ENCODE data around the gene VWA3A.

Gene VWA3A

GRCh38 chr16:22071331-22071910 is 20.9 kb upstream of the VWA3A start:
- Histone ChIP-seq H3K9me3 (ENCODE audit: control insufficient read depth, insufficient read depth, low read length) (peaks cover 6% of the 10 kb centered on the region; the same call in 1 of the 2 replicates), H3K9ac (ENCODE audit: low read depth, low read length) (no peak overlapping the region), H3K36me3 (ENCODE audit: insufficient read depth, low read length) (no peaks in the 10 kb centered on the region; the same call in 1 of the 2 replicates), H3K4me1 (ENCODE audit: insufficient read depth, low read length) (no peaks in the 10 kb centered on the region)

- Histone ChIP-seq H3K9me3 (ENCODE audit: control insufficient read depth, insufficient read depth, low read length) (no peaks in the 10 kb centered on the region), H3K9ac (ENCODE audit: low read depth, low read length) (no peak overlapping the region), H3K4me1 (ENCODE audit: insufficient read depth, low read length) (no peaks in the 10 kb centered on the region), H3K36me3 (ENCODE audit: insufficient read depth, low read length) (no peaks in the 10 kb centered on the region)
Measured at GRCh38 chr16:22073350-22073749, 19.0 kb upstream of the VWA3A start.

- Histone ChIP-seq H3K36me3 (ENCODE audit: insufficient read depth, low read length) (no peaks in the 10 kb centered on the region), H3K4me1 (ENCODE audit: insufficient read depth, low read length) (no peaks in the 10 kb centered on the region), H3K9ac (ENCODE audit: low read depth, low read length) (no peak overlapping the region), H3K9me3 (ENCODE audit: control insufficient read depth, insufficient read depth, low read length) (no peaks in the 10 kb centered on the region)
Measured at GRCh38 chr16:22075043-22075757, 17.1 kb upstream of the VWA3A start.

- no peaks in the 10 kb centered on the region for H3K9me3 ChIP-seq (ENCODE audit: control insufficient read depth, insufficient read depth, low read length)
- H3K4me1 ChIP-seq (ENCODE audit: insufficient read depth, low read length), result no peaks in the 10 kb centered on the region
- no peak overlapping the region for H3K9ac ChIP-seq (ENCODE audit: low read depth, low read length)
- H3K36me3 ChIP-seq (ENCODE audit: insufficient read depth, low read length), result no peaks in the 10 kb centered on the region
Measured at GRCh38 chr16:22075776-22076175, 16.6 kb upstream of the VWA3A start.

- Histone ChIP-seq H3K36me3 (ENCODE audit: insufficient read depth, low read length) (no peaks in the 10 kb centered on the region), H3K9ac (ENCODE audit: low read depth, low read length) (no peak overlapping the region), H3K4me1 (ENCODE audit: insufficient read depth, low read length) (no peaks in the 10 kb centered on the region), H3K9me3 (ENCODE audit: control insufficient read depth, insufficient read depth, low read length) (no peaks in the 10 kb centered on the region)
Measured at GRCh38 chr16:22077700-22078313, 14.5 kb upstream of the VWA3A start.

GRCh38 chr16:22078656-22079055 is 13.7 kb upstream of the VWA3A start:
- H3K36me3 ChIP-seq (ENCODE audit: insufficient read depth, low read length), result no peaks in the 10 kb centered on the region
- no peaks in the 10 kb centered on the region for H3K4me1 ChIP-seq (ENCODE audit: insufficient read depth, low read length)
- no peaks in the 10 kb centered on the region for H3K9me3 ChIP-seq (ENCODE audit: control insufficient read depth, insufficient read depth, low read length)
- H3K9ac ChIP-seq (ENCODE audit: low read depth, low read length), result no peak overlapping the region

- Histone ChIP-seq H3K36me3 (ENCODE audit: insufficient read depth, low read length) (0 out of 2 replicates have a peak, but pooled peaks cover 4% of the 10 kb centered on the region), H3K9ac (ENCODE audit: low read depth, low read length) (no peak overlapping the region), H3K9me3 (ENCODE audit: control insufficient read depth, insufficient read depth, low read length) (no peaks in the 10 kb centered on the region), H3K4me1 (ENCODE audit: insufficient read depth, low read length) (no peaks in the 10 kb centered on the region)
Measured at GRCh38 chr16:22081050-22081449, 11.3 kb upstream of the VWA3A start.

GRCh38 chr16:22086440-22086839 is 5.9 kb upstream of the VWA3A start:
- no peaks in the 10 kb centered on the region for H3K4me1 ChIP-seq (ENCODE audit: insufficient read depth, low read length)
- H3K9ac ChIP-seq (ENCODE audit: low read depth, low read length), result no peak overlapping the region
- no peaks in the 10 kb centered on the region for H3K9me3 ChIP-seq (ENCODE audit: control insufficient read depth, insufficient read depth, low read length)
- H3K36me3 ChIP-seq (ENCODE audit: insufficient read depth, low read length), result 0 out of 2 replicates have a peak, but pooled peaks cover 4% of the 10 kb centered on the region

- H3K9ac ChIP-seq (ENCODE audit: low read depth, low read length), result no peak overlapping the region
- H3K9me3 ChIP-seq (ENCODE audit: control insufficient read depth, insufficient read depth, low read length), result no peaks in the 10 kb centered on the region
- 0 out of 2 replicates have a peak, but pooled peaks cover 4% of the 10 kb centered on the region for H3K36me3 ChIP-seq (ENCODE audit: insufficient read depth, low read length)
- peaks cover 10% of the 10 kb centered on the region; the same call in 1 of the 2 replicates for H3K4me1 ChIP-seq (ENCODE audit: insufficient read depth, low read length)
Measured at GRCh38 chr16:22088642-22089041, 3.7 kb upstream of the VWA3A start.

GRCh38 chr16:22089910-22090309 is 2.4 kb upstream of the VWA3A start:
- no peaks in the 10 kb centered on the region for H3K9me3 ChIP-seq (ENCODE audit: control insufficient read depth, insufficient read depth, low read length)
- peaks cover 10% of the 10 kb centered on the region; the same call in 1 of the 2 replicates for H3K4me1 ChIP-seq (ENCODE audit: insufficient read depth, low read length)
- H3K36me3 ChIP-seq (ENCODE audit: insufficient read depth, low read length), result 0 out of 2 replicates have a peak, but pooled peaks cover 4% of the 10 kb centered on the region
- H3K9ac ChIP-seq (ENCODE audit: low read depth, low read length), result no peak overlapping the region

- H3K9ac ChIP-seq (ENCODE audit: low read depth, low read length), result no peak overlapping the region
- peaks cover 10% of the 10 kb centered on the region; the same call in 1 of the 2 replicates for H3K4me1 ChIP-seq (ENCODE audit: insufficient read depth, low read length)
- H3K36me3 ChIP-seq (ENCODE audit: insufficient read depth, low read length), result no peaks in the 10 kb centered on the region
- no peaks in the 10 kb centered on the region for H3K9me3 ChIP-seq (ENCODE audit: control insufficient read depth, insufficient read depth, low read length)
Measured at GRCh38 chr16:22091721-22092120, 620 bp upstream of the VWA3A start.

GRCh38 chr16:22093331-22093730 is 990 bp downstream of the VWA3A start:
- Histone ChIP-seq H3K9ac (ENCODE audit: low read depth, low read length) (no peak overlapping the region), H3K4me1 (ENCODE audit: insufficient read depth, low read length) (peaks cover 10% of the 10 kb centered on the region; the same call in 1 of the 2 replicates), H3K36me3 (ENCODE audit: insufficient read depth, low read length) (no peaks in the 10 kb centered on the region), H3K9me3 (ENCODE audit: control insufficient read depth, insufficient read depth, low read length) (no peaks in the 10 kb centered on the region)

- no peak overlapping the region for H3K9ac ChIP-seq (ENCODE audit: low read depth, low read length)
- H3K9me3 ChIP-seq (ENCODE audit: control insufficient read depth, insufficient read depth, low read length), result no peaks in the 10 kb centered on the region
- H3K36me3 ChIP-seq (ENCODE audit: insufficient read depth, low read length), result no peaks in the 10 kb centered on the region
- peaks cover 10% of the 10 kb centered on the region; the same call in 1 of the 2 replicates for H3K4me1 ChIP-seq (ENCODE audit: insufficient read depth, low read length)
Measured at GRCh38 chr16:22093996-22094395, 1.7 kb downstream of the VWA3A start.

GRCh38 chr16:22098405-22099255 is 6.3 kb downstream of the VWA3A start:
- Histone ChIP-seq H3K36me3 (ENCODE audit: insufficient read depth, low read length) (no peaks in the 10 kb centered on the region), H3K9ac (ENCODE audit: low read depth, low read length) (no peak overlapping the region), H3K9me3 (ENCODE audit: control insufficient read depth, insufficient read depth, low read length) (no peaks in the 10 kb centered on the region), H3K4me1 (ENCODE audit: insufficient read depth, low read length) (peaks cover 13% of the 10 kb centered on the region)

Measured in ES-I3 (cell line).